GM18502 (cell line): Measurements from ENCODE around the gene PDLIM1.

ENCODE experiments used
- ATAC-seq: cut with Tn5 transposase; IDR thresholded peaks from one replicate; pipeline ENCODE4 v1.9.1; 2021; ENCODE audit warnings: mild to moderate bottlenecking; ENCODE audit not compliant: unreplicated experiment, poor library complexity

PDLIM1 gene

GRCh38 chr10:95315509-95315908 is 24.7 kb upstream of the PDLIM1 start:
- no peak for ATAC-seq

- no peak for ATAC-seq
Measured at GRCh38 chr10:95314192-95314918, 23.6 kb upstream of the PDLIM1 start.

DNA sequence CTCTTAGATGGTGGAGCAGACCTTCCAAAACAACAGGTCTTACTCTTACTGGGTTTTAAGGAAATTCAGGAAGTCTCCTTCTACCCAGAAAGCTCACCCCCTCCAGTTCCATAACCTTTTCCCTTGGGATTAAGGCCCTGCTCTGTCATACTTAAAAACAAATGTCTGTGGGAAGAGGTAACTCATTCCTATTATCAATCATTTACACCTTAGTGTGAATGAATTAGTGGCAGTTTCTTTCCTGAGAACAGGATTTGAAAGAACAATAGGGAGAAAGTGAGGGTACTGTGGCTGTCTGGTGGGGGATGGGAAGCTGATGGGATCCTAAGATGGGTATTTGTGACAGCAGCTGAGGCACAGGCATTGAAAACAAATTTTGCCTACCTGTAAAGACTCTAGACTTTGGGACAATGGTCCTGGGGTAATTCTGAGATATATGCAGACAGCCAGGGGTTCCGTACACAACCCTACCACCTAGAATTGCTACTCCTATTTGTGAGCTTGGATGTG is 22.2 kb upstream of the PDLIM1 start:
- ATAC-seq = no peak

- no peak for ATAC-seq
Measured at GRCh38 chr10:95312257-95312656, 21.5 kb upstream of the PDLIM1 start.

DNA sequence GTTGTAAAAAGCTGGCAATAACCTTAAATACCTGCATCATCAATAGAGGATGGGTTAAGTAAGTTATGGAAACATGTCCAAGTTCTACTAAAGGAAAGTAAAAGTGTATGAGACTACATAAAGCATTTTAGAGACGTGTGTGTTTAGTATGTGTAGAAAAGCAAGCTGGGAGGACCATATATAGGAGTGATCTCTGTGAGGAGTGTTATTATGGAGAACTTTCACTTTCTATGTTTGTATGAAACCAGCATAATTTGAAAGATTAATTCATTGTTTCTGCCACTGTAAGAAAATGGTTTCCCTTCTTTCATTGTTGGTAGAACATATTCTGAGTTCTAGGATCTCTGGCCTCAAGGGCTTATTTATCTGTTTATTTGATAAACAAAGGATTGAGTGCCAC is 19.2 kb upstream of the PDLIM1 start:
- peak; percentile 58 for ATAC-seq

DNA sequence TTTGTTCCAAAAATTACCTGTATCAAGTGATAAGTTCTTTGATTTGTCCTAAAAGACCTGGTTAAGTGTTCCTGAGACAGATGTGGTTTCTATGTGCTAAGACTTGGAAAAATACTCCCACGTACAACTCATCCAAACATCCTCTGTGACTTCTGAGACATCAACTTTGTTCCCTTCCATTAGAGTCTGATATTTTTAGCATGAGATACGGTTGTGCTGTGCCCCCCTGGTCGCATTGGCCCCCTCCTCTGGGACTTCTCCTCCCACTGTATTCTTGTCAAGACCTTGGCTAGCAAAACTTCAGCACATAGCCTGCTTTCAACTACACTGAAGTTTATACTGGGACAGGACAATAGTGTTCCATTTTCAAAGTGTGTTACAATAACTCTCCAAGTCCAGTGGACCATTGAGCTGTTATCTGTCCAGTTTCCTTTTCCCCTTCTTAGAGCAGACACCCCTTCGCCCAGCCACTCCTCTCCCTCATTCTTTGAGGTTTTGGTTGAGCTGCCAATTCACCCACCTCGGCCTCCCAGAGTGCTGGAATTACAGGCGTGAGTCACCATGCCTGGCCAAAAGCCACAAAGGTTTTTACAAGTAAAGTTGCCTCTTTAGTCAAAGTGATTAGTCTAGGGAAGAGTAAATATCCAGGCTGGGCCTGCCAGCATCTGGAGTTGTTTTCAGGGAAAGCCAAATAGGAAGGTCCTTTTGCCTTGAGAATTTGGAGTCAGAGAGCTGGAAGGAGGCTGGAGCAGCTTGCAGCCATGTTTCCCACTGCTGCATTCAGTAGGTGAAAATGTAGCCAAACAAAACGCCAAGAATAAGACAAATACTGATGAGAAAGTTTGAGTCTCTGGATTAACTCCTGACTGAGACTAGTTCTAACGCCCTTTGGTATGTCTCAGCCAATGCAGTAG is 17.8 kb upstream of the PDLIM1 start:
- peak; percentile 52 for ATAC-seq

- no peak for ATAC-seq
Measured at GRCh38 chr10:95306851-95307250, 16.0 kb upstream of the PDLIM1 start.

DNA sequence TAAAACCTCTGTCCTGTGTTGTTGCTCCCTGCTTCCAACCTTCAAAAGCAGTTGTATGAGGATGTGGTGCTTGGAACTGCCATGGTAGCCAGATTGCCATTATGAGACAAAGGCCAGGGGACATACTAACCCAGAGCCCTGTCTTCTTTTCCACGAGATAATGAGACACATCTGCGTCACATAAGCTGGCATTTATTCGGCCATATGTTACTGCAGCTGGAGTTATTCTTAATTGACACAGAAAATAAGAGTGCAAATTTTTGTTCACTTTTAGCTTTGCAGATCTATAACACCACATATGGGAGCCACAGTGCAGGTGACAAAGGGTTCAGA is 15.5 kb upstream of the PDLIM1 start:
- ATAC-seq = no peak

DNA sequence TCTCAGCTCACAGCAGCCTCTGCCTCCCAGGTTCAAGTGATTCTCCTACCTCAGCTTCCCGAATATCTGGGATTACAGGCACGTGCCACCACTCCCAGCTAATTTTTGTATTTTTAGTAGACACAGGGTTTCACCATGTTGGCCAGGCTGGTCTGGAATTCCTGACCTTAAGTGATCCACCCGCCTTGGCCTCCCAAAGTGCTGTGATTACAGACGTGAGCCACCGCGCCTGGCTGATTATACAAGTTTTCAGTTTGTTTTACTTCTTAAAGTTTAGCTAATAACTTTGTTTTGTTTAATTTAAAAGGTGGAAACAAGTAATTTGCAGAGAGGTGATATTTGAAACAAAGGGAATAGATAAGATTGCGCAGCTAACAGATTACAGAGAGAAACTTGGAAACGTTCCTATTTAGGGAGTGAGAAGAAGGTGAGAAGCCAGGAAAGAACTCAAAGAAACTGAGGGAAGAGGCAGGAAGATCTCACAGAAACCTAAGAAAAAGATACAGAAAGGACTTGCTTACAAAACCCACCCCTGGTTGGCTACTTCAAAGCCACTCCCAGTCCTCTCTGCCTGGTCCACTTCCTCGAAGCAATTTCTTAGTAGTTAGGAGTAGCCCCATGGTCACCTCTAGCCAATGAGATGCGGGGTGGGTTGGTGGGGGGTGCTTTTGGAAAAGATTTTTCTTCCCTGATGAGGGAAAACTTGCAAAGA is 15.0 kb upstream of the PDLIM1 start:
- ATAC-seq = no peak

DNA sequence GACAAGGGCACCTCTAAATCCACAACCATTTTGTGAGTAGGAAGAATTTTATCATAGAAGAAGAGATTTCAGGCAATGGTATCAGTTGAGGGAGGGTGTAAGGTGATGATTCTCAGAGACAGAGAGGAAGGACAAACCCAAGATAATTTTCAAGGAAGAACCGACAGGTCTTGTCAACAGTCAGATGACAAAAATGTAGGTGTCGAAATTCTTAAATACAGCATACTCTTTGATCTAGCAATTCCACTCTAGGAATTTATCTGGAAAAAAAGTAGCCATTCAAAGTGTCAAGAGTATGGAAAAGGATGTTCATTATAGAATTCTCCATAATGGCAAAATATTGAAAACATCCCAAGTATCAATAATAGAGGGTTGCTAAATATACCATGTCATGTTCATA is 14.2 kb upstream of the PDLIM1 start:
- ATAC-seq = no peak

GRCh38 chr10:95304463-95304862 is 13.7 kb upstream of the PDLIM1 start:
- no peak for ATAC-seq

DNA sequence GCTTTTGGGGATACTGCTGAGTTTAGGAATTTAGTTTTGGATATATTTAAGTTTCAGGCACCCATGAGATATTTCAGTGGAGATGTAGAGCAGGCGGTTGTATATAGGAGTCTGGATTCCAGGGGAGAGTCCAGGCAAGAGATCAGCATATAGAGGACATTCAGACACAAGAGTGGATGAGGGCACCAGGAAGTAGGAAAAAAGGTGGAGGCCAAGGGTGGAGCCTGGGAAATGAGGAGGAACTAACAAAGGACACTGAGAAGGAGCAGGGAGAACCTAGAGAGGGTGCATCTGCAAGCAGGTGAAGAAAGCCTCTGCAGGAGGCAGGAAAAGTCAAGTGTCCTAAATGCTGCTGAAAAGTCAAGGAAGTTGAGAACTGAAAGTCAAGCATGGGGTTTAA is 13.1 kb upstream of the PDLIM1 start:
- ATAC-seq = no peak

- ATAC-seq = no peak
Measured at GRCh38 chr10:95303535-95303934, 12.7 kb upstream of the PDLIM1 start.

GRCh38 chr10:95300022-95300539 is 9.3 kb upstream of the PDLIM1 start:
- no peak for ATAC-seq

DNA sequence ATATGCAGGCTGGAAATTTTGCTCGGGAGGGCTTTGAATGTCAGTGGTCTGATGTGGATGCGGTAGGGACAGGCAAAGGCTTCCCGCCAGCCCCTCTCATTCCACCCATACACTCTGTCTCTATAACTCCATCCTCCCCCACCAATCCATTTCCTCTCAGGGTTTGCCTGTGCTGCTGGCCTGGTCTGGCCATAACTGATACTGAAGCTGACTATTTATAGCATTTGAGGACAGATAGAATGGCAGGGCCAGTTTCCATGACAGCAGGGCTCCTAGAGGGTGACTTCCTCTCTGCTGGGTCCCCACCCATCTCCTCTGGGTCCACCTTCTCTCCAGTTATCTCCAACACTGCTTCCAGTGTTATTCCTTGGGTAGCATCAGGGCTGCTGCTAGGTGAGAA is 6.6 kb upstream of the PDLIM1 start:
- peak; percentile 49 for ATAC-seq

DNA sequence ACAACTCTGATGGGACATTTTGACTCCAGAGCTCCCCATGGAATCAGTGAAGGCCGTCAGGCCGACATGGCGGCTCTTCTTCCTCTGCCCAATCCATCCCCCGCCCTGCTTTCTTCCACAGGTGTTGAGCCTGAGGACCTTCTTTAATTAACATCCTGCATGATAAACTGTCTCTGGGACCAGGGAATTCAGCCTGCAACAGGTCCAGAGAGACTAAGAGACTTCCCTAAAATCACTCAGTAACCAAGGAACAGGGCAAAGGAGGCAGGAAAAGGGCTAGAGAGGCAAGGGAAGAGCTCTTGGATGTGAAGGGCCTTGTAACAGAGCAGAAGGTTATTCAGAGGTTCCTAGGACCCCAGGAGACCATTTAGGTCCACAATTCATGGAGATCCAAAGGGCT is 6.0 kb upstream of the PDLIM1 start:
- no peak for ATAC-seq

- peak; percentile 76 for ATAC-seq
Measured at GRCh38 chr10:95295031-95295755, 4.4 kb upstream of the PDLIM1 start.

- no peak for ATAC-seq
Measured at GRCh38 chr10:95293631-95294030, 2.8 kb upstream of the PDLIM1 start.

DNA sequence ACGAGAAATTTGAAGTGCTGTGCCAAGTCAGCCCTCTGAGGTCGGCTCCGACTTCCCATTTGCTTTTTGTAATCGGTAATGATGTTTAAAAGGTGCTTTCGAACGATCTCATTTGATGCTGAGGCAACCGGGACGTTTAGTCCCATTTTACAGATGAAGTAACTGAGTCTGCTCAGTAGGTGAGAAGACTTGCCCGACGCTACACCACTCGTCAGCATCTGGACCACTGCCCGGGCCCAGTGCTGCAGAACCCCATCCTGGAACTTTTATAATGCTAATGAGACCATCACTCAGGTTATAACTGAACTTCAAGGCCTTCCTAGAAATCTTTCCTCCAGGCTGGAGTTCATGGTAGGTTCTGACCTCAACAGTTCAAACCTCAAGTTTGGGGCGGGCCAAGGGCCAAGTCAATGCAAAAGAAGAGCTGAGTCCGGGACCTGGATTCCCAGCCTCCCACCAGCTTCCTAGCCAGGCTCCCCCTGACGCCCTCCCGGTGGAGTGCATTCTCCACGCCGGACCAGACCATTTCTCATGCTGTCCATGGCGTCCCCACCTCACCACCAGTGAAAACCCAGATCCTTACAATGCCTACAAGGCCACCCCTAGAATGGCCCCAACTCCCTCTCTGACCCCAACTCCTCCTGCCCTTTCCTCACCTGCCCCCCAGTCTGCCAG is 699 bp upstream of the PDLIM1 start:
- ATAC-seq = no peak
